GM23338 (cell line): ENCODE results near the gene RUNX3. TPM values are rescaled to one million over a fixed set of nuclear protein-coding genes. Genes with fewer than 3 reads are reported as not detected.
A peak's percentile ranks its signal among the peaks of the same experiment; 100 is the strongest.

Experiments used
- ATAC-seq: fragments of 200-7000 bp; cut with Tn5 transposase; 3 replicates; pipeline ENCODE4 v1.9.1; 2020
- DNase-seq: peaks from one replicate; pipeline ENCODE4 v3.0.0-alpha.2; 2015; ENCODE audit warnings: low spot score
- H2AFZ ChIP-seq: fragments of 200-600 bp; sonication (generic); 2 replicates; pipeline ENCODE4 v1.8.0; 2016; ENCODE audit warnings: antibody characterized with exemption, mild to moderate bottlenecking, moderate library complexity
- H3F3A ChIP-seq: fragments of 200-600 bp; sonication (generic); replicated peaks from 2 replicates; pipeline ENCODE4 v1.8.0; 2017; ENCODE audit warnings: antibody characterized with exemption, mixed run types, low read depth
- H3K27ac ChIP-seq: fragments of 200-600 bp; sonication (generic); 2 replicates; pipeline ENCODE4 v1.6.1; 2016; ENCODE audit warnings: low read depth
- H3K27me3 ChIP-seq: fragments of 200-600 bp; sonication (generic); 2 replicates; pipeline ENCODE4 v1.8.0; 2016; ENCODE audit warnings: mild to moderate bottlenecking, mixed run types, moderate library complexity; ENCODE audit not compliant: insufficient read depth
- H3K36me3 ChIP-seq: fragments of 200-600 bp; sonication (generic); 2 replicates; pipeline ENCODE4 v1.8.0; 2016; ENCODE audit warnings: mild to moderate bottlenecking; ENCODE audit not compliant: insufficient read depth
- H3K4me1 ChIP-seq: fragments of 200-600 bp; sonication (generic); 2 replicates; pipeline ENCODE4 v1.8.0; 2016; ENCODE audit warnings: mild to moderate bottlenecking, moderate library complexity; ENCODE audit not compliant: insufficient read depth
- H3K4me2 ChIP-seq: fragments of 200-600 bp; sonication (generic); 2 replicates; pipeline ENCODE4 v1.7.1; 2017; ENCODE audit warnings: mixed run types
- H3K4me3 ChIP-seq: fragments of 200-600 bp; sonication (generic); 2 replicates; pipeline ENCODE4 v1.6.1; 2016; ENCODE audit warnings: mixed run types
- H3K79me2 ChIP-seq: fragments of 200-600 bp; sonication (generic); replicated peaks from 2 replicates; pipeline ENCODE4 v1.8.0; 2017; ENCODE audit warnings: mild to moderate bottlenecking; ENCODE audit not compliant: insufficient read depth
- H3K9me2 ChIP-seq: fragments of 200-600 bp; sonication (generic); 2 replicates; pipeline ENCODE4 v1.8.0; 2017; ENCODE audit not compliant: insufficient read depth
- H4K20me1 ChIP-seq: fragments of 200-600 bp; sonication (generic); replicated peaks from 2 replicates; pipeline ENCODE4 v1.8.0; 2017; ENCODE audit warnings: mild to moderate bottlenecking; ENCODE audit not compliant: insufficient read depth
- H3K27ac Mint-ChIP-seq: 2 replicates; pipeline ENCODE4 v1.8.0; 2020; ENCODE audit warnings: inconsistent platforms, mild to moderate bottlenecking, moderate library complexity, mixed read lengths
- H3K27me3 Mint-ChIP-seq: 3 replicates; pipeline ENCODE4 v1.8.0; 2022; ENCODE audit warnings: low read depth, mild to moderate bottlenecking, moderate library complexity, mixed read lengths, inconsistent platforms; ENCODE audit not compliant: insufficient read depth, poor library complexity
- H3K36me3 Mint-ChIP-seq: 3 replicates; pipeline ENCODE4 v1.8.0; 2021; ENCODE audit warnings: low read depth, mild to moderate bottlenecking, inconsistent platforms, moderate library complexity, mixed read lengths
- H3K4me1 Mint-ChIP-seq: 3 replicates; pipeline ENCODE4 v1.8.0; 2020; ENCODE audit warnings: mild to moderate bottlenecking, inconsistent platforms, mixed read lengths
- H3K4me3 Mint-ChIP-seq: 3 replicates; pipeline ENCODE4 v1.8.0; 2021; ENCODE audit warnings: moderate library complexity, mild to moderate bottlenecking, inconsistent platforms, mixed read lengths
- H3K9me3 Mint-ChIP-seq: 3 replicates; pipeline ENCODE4 v1.8.0; 2020; ENCODE audit warnings: moderate library complexity, mild to moderate bottlenecking, inconsistent platforms, mixed read lengths
- CREB1 ChIP-seq: fragments of 250-450 bp; sonication (Bioruptor Pico); IDR thresholded peaks from 2 replicates; pipeline ENCODE4 v1.5.0; 2020; ENCODE audit warnings: low read depth, mild to moderate bottlenecking, moderate library complexity
- ETS1 ChIP-seq: IDR thresholded peaks from 2 replicates; pipeline ENCODE4 v1.6.1; 2016; ENCODE audit warnings: antibody characterized with exemption
- EZH2 ChIP-seq: fragments of 200-600 bp; sonication (generic); IDR thresholded peaks from one replicate; pipeline ENCODE4 v1.8.0; 2017; ENCODE audit warnings: antibody characterized with exemption, mild to moderate bottlenecking, low read depth; ENCODE audit not compliant: unreplicated experiment
- EZH2phosphoT487 ChIP-seq: fragments of 200-600 bp; sonication (generic); IDR thresholded peaks from one replicate; pipeline ENCODE4 v1.8.1; 2018; ENCODE audit warnings: antibody characterized with exemption; ENCODE audit not compliant: unreplicated experiment
- NANOG ChIP-seq: IDR thresholded peaks from 2 replicates; pipeline ENCODE4 v1.6.1; 2016; ENCODE audit warnings: antibody characterized with exemption, borderline replicate concordance
- POLR2AphosphoS5 ChIP-seq: IDR thresholded peaks from 2 replicates; pipeline ENCODE4 v1.6.1; 2016; ENCODE audit warnings: antibody characterized with exemption, low read depth
- STAT1 ChIP-seq: IDR thresholded peaks from one replicate; pipeline ENCODE4 v1.6.1; 2016; ENCODE audit warnings: antibody characterized with exemption; ENCODE audit not compliant: unreplicated experiment
- ZNF114 ChIP-seq: fragments of 250-450 bp; sonication (Bioruptor Pico); IDR thresholded peaks from 2 replicates; pipeline ENCODE4 v1.5.0; 2020; ENCODE audit warnings: mild to moderate bottlenecking, moderate library complexity
- ZNF331 ChIP-seq: fragments of 250-450 bp; sonication (Bioruptor Pico); IDR thresholded peaks from 2 replicates; pipeline ENCODE4 v1.5.0; 2020; ENCODE audit warnings: low read depth, mild to moderate bottlenecking, moderate library complexity
- ZNF462 ChIP-seq: fragments of 250-450 bp; sonication (Bioruptor Pico); IDR thresholded peaks from 2 replicates; pipeline ENCODE4 v1.5.0; 2020; ENCODE audit warnings: mild to moderate bottlenecking, moderate library complexity
- polyA plus RNA-seq: library from polyadenylated mRNA; unstranded; fragments of >200 nt; fragmentation: Nextera tagmentation; extraction: Ambion mirVana; gene quantifications from 2 replicates; pipeline ENCODE4 v1.2.1, GENCODE V29; 2016
- total RNA-seq: library from RNA; depleted of rRNA; stranded (reverse); fragments of >200 nt; shearing (Covaris generic); gene quantifications from 2 replicates; pipeline ENCODE4 v1.2.3, GENCODE V29; 2014

RUNX3 gene
- total and polyA plus RNA-seq, 2 experiments from 2014 or later: 0.23 to 0.73 TPM

- TF ChIP-seq ZNF114 (CRISPR knock-in tag): no peak
- no peak for TF ChIP-seq NANOG
- TF ChIP-seq CREB1 (CRISPR knock-in tag): no peak
- TF ChIP-seq EZH2phosphoT487: no peak
- no peak for TF ChIP-seq EZH2
- TF ChIP-seq ETS1: no peak
- TF ChIP-seq STAT1: no peak
- no peak for TF ChIP-seq POLR2AphosphoS5
- no peak for TF ChIP-seq ZNF462 (CRISPR knock-in tag)
- TF ChIP-seq ZNF331 (CRISPR knock-in tag): no peak
- Histone ChIP-seq H2AFZ (no peak overlapping the region), H3F3A (no peaks in the 10 kb centered on the region), H3K27ac (no peak overlapping the region), H3K9me2 (no peaks in the 10 kb centered on the region), H3K4me2 (no peak overlapping the region), H3K4me3 (no peak overlapping the region), H3K27me3 (peaks cover under 1% of the 10 kb centered on the region; the same call in 1 of the 2 replicates), H3K79me2 (no peaks in the 10 kb centered on the region), H3K4me1 (peaks cover 7% of the 10 kb centered on the region; the same call in 1 of the 2 replicates), H4K20me1 (no peaks in the 10 kb centered on the region), H3K36me3 (no peaks in the 10 kb centered on the region)
- Mint-ChIP-seq H3K9me3 (no peaks in the 10 kb centered on the region; the same call in 2 of the 3 replicates), H3K27ac (no peak overlapping the region), H3K4me1 (peaks cover 12% of the 10 kb centered on the region), H3K4me3 (no peak overlapping the region), H3K27me3 (peaks cover 7% of the 10 kb centered on the region), H3K36me3 (no peaks in the 10 kb centered on the region)
- DNase-seq (no peak), ATAC-seq (peak; percentile 27; the same call in 2 of the 3 replicates)
These were observed 11.5 kb upstream of the RUNX3 start for GRCh38 chr1:24941564-24941963.
